ENCODE measurements around the gene TEAD1. TPM values are rescaled to one million over a fixed set of nuclear protein-coding genes. Genes with fewer than 3 reads are reported as not detected.

TEAD1 gene
- total RNA-seq, 4 donors from 2014 or later, result 127 to 165 (median 140) TPM

DNA sequence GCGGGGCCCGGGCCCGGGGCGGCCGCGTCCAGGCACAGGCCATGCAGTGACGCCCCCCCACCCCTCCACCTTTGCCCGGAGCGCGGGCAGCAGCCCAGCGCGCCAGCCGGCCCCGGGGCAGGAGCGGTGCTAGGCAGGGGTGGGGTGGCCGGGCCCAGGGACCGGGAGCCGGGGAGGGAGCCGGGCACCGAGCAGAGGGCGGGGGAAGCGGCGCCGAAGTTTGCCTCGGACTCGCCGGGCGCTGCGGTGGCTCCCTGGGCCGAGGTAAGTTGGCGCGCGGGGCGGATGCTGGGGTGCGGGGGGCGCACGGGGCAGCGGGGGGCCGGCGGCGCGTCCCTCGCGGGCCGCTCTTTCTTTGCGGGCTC, 332 bp downstream of the TEAD1 start:
- H3K27me3 ChIP-seq, result no peaks in the 10 kb centered on the region
- H3K9me3 ChIP-seq, result no peaks in the 10 kb centered on the region
- peaks cover 0 to 40% (median 13%) of the 10 kb centered on the region in 4 donors for H3K4me1 ChIP-seq
- no peak for DNase-seq (ENCODE audit: low spot score in 2 of 2)
- no peaks in the 10 kb centered on the region for H3K36me3 ChIP-seq
- peak overlapping the region; percentile 52 to 98 (median 74) for H3K4me3 ChIP-seq
- TF ChIP-seq, protein P1, sequence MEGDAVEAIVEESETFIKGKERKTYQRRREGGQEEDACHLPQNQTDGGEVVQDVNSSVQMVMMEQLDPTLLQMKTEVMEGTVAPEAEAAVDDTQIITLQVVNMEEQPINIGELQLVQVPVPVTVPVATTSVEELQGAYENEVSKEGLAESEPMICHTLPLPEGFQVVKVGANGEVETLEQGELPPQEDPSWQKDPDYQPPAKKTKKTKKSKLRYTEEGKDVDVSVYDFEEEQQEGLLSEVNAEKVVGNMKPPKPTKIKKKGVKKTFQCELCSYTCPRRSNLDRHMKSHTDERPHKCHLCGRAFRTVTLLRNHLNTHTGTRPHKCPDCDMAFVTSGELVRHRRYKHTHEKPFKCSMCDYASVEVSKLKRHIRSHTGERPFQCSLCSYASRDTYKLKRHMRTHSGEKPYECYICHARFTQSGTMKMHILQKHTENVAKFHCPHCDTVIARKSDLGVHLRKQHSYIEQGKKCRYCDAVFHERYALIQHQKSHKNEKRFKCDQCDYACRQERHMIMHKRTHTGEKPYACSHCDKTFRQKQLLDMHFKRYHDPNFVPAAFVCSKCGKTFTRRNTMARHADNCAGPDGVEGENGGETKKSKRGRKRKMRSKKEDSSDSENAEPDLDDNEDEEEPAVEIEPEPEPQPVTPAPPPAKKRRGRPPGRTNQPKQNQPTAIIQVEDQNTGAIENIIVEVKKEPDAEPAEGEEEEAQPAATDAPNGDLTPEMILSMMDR (IDR thresholded peaks at IDR 0.05), result no peak
- TF ChIP-seq POLR2A (IDR thresholded peaks at IDR 0.05), result no peak
- no peak for TF ChIP-seq EP300 (IDR thresholded peaks at IDR 0.05)
- H3K27ac ChIP-seq, result peak overlapping the region; percentile 94 to 100 (median 96)
- WGBS, 2 donors, result 0% methylated on average over 3 to 19 of the region's 46 CpGs

DNA sequence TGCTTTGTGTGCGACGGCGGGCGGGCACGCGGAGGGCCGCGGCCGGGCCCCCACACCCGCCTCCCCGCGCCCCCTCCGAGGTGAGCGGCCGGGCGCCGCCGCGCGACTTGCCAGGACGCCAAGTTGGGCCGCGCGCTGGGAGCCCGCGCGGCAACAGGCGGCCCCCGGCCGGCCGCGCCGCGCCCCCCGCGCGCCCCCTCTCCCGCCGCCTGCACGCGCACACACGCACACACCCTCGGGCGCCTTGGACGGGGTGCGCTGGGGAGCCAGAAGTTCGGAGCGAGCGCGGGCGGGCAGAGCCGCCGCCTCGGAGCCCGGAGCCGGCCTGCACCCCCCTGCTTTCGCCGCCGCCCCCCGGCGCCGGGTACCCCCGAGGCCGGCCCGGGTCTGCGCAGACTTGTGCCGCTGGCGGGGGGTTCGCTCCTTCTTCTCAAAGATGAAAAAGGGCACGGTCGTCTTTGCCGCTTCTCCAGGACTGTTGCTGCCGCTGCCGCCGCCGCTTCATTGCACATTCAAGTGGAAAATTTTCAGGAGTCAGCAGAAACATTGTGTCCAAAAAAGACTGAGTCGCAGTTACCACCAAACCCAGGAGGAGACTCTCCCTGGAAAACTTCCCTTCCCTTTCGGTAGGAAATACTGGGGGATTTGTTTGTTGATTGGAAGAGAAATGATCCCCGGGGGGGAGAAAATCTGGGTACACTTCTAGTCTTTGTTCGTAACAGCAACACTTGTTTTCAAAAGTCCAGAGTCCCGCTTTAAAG, 895 bp downstream of the TEAD1 start:
- Histone ChIP-seq H3K36me3 (no peaks in the 10 kb centered on the region), H3K27me3 (no peaks in the 10 kb centered on the region), H3K4me3 (peak overlapping the region; percentile 49 to 98 (median 74)), H3K9me3 (no peaks in the 10 kb centered on the region), H3K27ac (peak overlapping the region; percentile 94 to 100 (median 96)), H3K4me1 (peaks cover 0 to 45% (median 15%) of the 10 kb centered on the region in 4 donors)
- WGBS, 2 donors, result 0 to 2% methylated on average over 23 to 28 of the region's 81 CpGs
- peak in 1 of 2 donors; percentile 23 for DNase-seq (ENCODE audit: low spot score in 2 of 2)
- TF ChIP-seq EP300 (IDR thresholded peaks at IDR 0.05) (peak in 1 of 2 donors; percentile 57), POLR2A (IDR thresholded peaks at IDR 0.05) (peak in 1 of 2 donors; percentile 24)
- TF ChIP-seq, protein P1 (IDR thresholded peaks at IDR 0.05), result no peak

DNA sequence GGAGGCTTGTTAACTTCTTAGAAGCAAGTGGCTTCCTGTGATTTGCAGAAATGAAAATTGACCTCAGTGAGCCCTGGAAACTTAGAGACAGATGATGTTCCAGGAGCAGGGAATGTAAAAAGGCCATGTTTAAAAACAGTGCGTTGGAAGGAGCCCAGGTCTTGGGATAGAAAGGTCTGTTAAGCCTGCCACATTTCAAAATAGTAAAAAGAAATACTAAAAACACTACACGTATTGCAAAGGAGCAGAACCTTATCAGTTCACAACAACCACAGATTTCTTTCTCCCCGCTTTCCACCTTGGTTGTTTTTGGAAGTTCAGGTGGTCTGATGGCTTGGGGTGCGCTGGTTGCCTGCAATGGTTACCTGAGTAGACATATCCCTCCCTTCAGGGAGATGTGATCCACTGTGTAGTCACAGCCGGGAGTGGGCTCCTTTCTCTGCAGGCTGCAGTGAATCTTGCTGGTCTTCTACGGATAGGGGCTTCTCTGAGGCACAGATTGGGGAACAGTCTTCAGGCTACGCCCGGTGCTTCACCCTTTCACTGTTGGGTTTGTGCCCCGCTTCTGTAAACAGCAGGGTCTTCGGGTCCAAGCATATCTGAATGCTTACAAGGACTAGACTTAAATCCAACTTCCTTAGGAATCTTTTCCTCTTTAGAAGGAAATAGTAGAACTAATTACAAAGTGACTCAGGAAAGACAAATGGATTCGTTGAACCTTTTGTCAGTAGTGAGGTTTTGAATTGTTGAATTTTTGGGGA, 1.9 kb downstream of the TEAD1 start:
- peak in 1 of 2 donors; percentile 31 for TF ChIP-seq POLR2A (IDR thresholded peaks at IDR 0.05)
- TF ChIP-seq, protein P1 (IDR thresholded peaks at IDR 0.05), result no peak
- peak in 1 of 2 donors; percentile 39 for TF ChIP-seq EP300 (IDR thresholded peaks at IDR 0.05)
- Histone ChIP-seq H3K4me3 (peak overlapping the region; percentile 49 to 98 (median 74)), H3K27me3 (no peaks in the 10 kb centered on the region), H3K27ac (peak overlapping the region; percentile 94 to 100 (median 96)), H3K4me1 (peaks cover 0 to 56% (median 17%) of the 10 kb centered on the region in 4 donors), H3K36me3 (no peaks in the 10 kb centered on the region), H3K9me3 (no peaks in the 10 kb centered on the region)
- 11 to 14% methylated on average over 11 of the region's 11 CpGs for WGBS, 2 donors
- DNase-seq (ENCODE audit: low spot score in 2 of 2), result peak in 1 of 2 donors; percentile 40

DNA sequence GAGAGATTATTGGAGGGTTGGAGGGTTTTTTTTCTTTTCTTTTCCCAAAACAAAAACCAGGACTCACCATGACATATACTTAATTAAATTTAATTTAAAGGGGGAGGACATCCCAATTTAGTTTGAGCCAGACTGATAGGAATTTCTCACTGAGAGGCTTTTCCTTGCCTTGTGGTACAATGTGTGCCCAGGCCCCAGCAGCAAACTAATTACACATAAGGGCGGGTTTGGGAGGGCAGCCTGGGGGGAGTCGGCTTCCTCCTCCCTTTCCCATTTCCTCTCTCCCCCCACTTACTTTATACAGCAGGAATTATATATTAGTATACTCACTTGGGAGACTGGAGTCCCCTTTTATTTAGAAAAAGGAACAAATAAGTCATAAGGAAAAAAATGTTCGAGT, 2.9 kb downstream of the TEAD1 start:
- TF ChIP-seq EP300 (IDR thresholded peaks at IDR 0.05) (peak in 1 of 2 donors; percentile 43), POLR2A (IDR thresholded peaks at IDR 0.05) (no peak)
- H3K27me3 ChIP-seq, result no peaks in the 10 kb centered on the region
- H3K27ac ChIP-seq, result peak overlapping the region; percentile 94 to 100 (median 96)
- peaks cover 0 to 66% (median 21%) of the 10 kb centered on the region in 4 donors for H3K4me1 ChIP-seq
- H3K36me3 ChIP-seq, result no peaks in the 10 kb centered on the region
- H3K9me3 ChIP-seq, result no peaks in the 10 kb centered on the region
- no peak for DNase-seq (ENCODE audit: low spot score in 2 of 2)
- 16 to 22% methylated on average over 3 of the region's 3 CpGs for WGBS, 2 donors
- H3K4me3 ChIP-seq, result peak overlapping the region; percentile 49 to 98 (median 74)

DNA sequence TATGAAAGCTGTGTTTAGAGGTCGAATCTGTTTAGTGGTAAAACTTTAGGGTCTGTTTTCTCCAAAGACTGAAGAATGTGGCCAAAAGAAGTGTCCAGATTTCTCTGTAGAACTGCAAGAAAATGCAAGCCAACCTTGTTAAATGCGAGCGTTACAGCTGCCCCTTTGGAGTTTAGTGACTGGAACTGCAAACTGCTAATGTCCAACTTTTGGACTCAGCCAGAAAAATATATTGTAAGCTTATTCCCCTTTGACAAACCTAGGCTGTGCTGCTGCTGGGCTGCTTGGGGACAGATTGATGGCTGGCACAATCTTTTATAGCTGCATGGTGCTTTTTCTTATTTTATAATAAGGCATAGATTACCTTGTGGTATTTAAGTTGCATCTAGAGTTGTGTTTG, 3.9 kb downstream of the TEAD1 start:
- Histone ChIP-seq H3K36me3 (no peaks in the 10 kb centered on the region), H3K4me1 (peaks cover 0 to 71% (median 25%) of the 10 kb centered on the region in 4 donors), H3K27ac (peak overlapping the region; percentile 94 to 100 (median 96)), H3K27me3 (no peaks in the 10 kb centered on the region), H3K4me3 (peak overlapping the region in 1 of 4 donors; percentile 98), H3K9me3 (no peaks in the 10 kb centered on the region)
- 30 to 34% methylated on average over 3 of the region's 3 CpGs for WGBS, 2 donors
- TF ChIP-seq, protein P1 (IDR thresholded peaks at IDR 0.05), result no peak
- TF ChIP-seq EP300 (IDR thresholded peaks at IDR 0.05), result no peak
- DNase-seq (ENCODE audit: low spot score in 2 of 2), result no peak

Data from tibial nerve (tissue), 4 donors.